Measurements from ENCODE around the gene SPCS2. TPM values are rescaled to one million over a fixed set of nuclear protein-coding genes. Genes with fewer than 3 reads are reported as not detected.

SPCS2 gene
- total RNA-seq, 1 donor from 2014 or later, result 178 TPM

GRCh38 chr11:75023446-75024067, 74.5 kb downstream of the SPCS2 start:
- Histone ChIP-seq H3K27me3 (no peaks in the 10 kb centered on the region), H3K36me3 (no peaks in the 10 kb centered on the region), H3K9me3 (no peaks in the 10 kb centered on the region), H3K4me3 (no peak overlapping the region), H3K4me1 (no peaks in the 10 kb centered on the region), H3K27ac (no peak overlapping the region)
- intact Hi-C loops (cut with DNase I), result no loop called here
- no peak for DNase-seq
- TF ChIP-seq, protein P1, sequence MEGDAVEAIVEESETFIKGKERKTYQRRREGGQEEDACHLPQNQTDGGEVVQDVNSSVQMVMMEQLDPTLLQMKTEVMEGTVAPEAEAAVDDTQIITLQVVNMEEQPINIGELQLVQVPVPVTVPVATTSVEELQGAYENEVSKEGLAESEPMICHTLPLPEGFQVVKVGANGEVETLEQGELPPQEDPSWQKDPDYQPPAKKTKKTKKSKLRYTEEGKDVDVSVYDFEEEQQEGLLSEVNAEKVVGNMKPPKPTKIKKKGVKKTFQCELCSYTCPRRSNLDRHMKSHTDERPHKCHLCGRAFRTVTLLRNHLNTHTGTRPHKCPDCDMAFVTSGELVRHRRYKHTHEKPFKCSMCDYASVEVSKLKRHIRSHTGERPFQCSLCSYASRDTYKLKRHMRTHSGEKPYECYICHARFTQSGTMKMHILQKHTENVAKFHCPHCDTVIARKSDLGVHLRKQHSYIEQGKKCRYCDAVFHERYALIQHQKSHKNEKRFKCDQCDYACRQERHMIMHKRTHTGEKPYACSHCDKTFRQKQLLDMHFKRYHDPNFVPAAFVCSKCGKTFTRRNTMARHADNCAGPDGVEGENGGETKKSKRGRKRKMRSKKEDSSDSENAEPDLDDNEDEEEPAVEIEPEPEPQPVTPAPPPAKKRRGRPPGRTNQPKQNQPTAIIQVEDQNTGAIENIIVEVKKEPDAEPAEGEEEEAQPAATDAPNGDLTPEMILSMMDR (IDR thresholded peaks at IDR 0.05), result no peak
- ATAC-seq, result no peak

- TF ChIP-seq, protein P1 (IDR thresholded peaks at IDR 0.05), result no peak
- H3K4me3 ChIP-seq, result no peak overlapping the region
- intact Hi-C loops (cut with DNase I), result no loop called here
- H3K4me1 ChIP-seq, result no peaks in the 10 kb centered on the region
- ATAC-seq (no peak), DNase-seq (no peak)
- no peaks in the 10 kb centered on the region for H3K27me3 ChIP-seq
- H3K27ac ChIP-seq, result no peak overlapping the region
- H3K9me3 ChIP-seq, result no peaks in the 10 kb centered on the region
- H3K36me3 ChIP-seq, result no peaks in the 10 kb centered on the region
Observed at GRCh38 chr11:75024068-75024449, 75.0 kb downstream of the SPCS2 start.

- Histone ChIP-seq H3K4me1 (no peaks in the 10 kb centered on the region), H3K36me3 (no peaks in the 10 kb centered on the region), H3K9me3 (no peaks in the 10 kb centered on the region), H3K4me3 (no peak overlapping the region), H3K27me3 (no peaks in the 10 kb centered on the region), H3K27ac (no peak overlapping the region)
- no peak for ATAC-seq
- TF ChIP-seq, protein P1 (IDR thresholded peaks at IDR 0.05), result no peak
- no peak for DNase-seq
- intact Hi-C loops (cut with DNase I), result no loop called here
Observed at GRCh38 chr11:75024764-75025211, 75.7 kb downstream of the SPCS2 start.

DNA sequence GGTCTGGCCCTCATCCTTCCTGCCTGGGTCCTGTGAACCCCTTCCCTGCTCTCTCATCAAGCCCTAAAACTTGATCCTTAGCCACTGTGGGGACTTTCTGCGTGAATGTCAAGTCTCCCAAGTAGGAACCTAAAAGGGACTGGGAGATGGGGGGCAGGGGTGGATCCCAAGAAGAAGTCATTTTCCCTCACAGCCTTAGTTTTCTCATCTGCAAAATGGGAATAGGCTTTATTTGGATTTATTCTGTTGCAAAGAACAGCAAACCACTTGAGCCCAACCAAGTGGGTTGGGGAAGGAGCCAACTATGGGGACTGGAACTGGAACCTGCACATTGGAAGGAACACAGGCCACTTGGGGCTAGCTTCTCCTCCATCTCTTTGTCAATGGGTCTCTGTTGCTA, 76.5 kb downstream of the SPCS2 start:
- Histone ChIP-seq H3K27me3 (no peaks in the 10 kb centered on the region), H3K9me3 (no peaks in the 10 kb centered on the region), H3K4me1 (no peaks in the 10 kb centered on the region), H3K4me3 (no peak overlapping the region), H3K27ac (no peak overlapping the region), H3K36me3 (no peaks in the 10 kb centered on the region)
- TF ChIP-seq, protein P1 (IDR thresholded peaks at IDR 0.05), result no peak
- no peak for DNase-seq
- intact Hi-C loops (cut with DNase I), result no loop called here
- ATAC-seq, result no peak

GRCh38 chr11:75028321-75028720, 79.3 kb downstream of the SPCS2 start:
- TF ChIP-seq, protein P1 (IDR thresholded peaks at IDR 0.05), result no peak
- Histone ChIP-seq H3K4me3 (no peak overlapping the region), H3K27me3 (no peaks in the 10 kb centered on the region), H3K27ac (no peak overlapping the region), H3K36me3 (no peaks in the 10 kb centered on the region), H3K4me1 (no peaks in the 10 kb centered on the region), H3K9me3 (no peaks in the 10 kb centered on the region)
- intact Hi-C loops (cut with DNase I), result no loop called here
- ATAC-seq (no peak), DNase-seq (no peak)

Other genes with a start within 250 kb of the SPCS2 start
- 1.6 TPM for gene CHRDL2, start 217.8 kb upstream of the SPCS2 start, total RNA-seq
- gene RNF169, start 200.4 kb upstream of the SPCS2 start, total RNA-seq, result 21.3 TPM
- 10.6 TPM for gene XRRA1, start 175 bp upstream of the SPCS2 start, total RNA-seq
- gene NEU3, start 39.7 kb downstream of the SPCS2 start, total RNA-seq, result 9.6 TPM
- gene OR2AT4, start 147.6 kb downstream of the SPCS2 start, total RNA-seq, result not detected
- gene SLCO2B1, start 201.8 kb downstream of the SPCS2 start, total RNA-seq, result 204 TPM